Neural cell (in vitro differentiated cells): ENCODE measurements around the gene DAPK2.

ENCODE experiments used
- CTCF ChIP-seq: fragments of 450-650 bp; IDR thresholded peaks from 2 replicates; pipeline ENCODE4 v1.5.1; 2014; ENCODE audit warnings: antibody characterized with exemption, mild to moderate bottlenecking, moderate library complexity; ENCODE audit not compliant: poor library complexity, severe bottlenecking
- EP300 ChIP-seq: fragments of 450-650 bp; conservative IDR thresholded peaks from 2 replicates; pipeline ENCODE4 v1.6.1; 2014; ENCODE audit warnings: antibody characterized with exemption, mild to moderate bottlenecking, moderate library complexity; ENCODE audit not compliant: poor library complexity, severe bottlenecking
- EZH2 ChIP-seq: fragments of 200-600, 300-800 bp; shearing (Covaris generic), sonication (generic); IDR thresholded peaks from 2 replicates; pipeline ENCODE4 v1.6.1; 2014; ENCODE audit warnings: antibody characterized with exemption, low read length, borderline replicate concordance, mild to moderate bottlenecking; ENCODE audit not compliant: insufficient read depth, poor library complexity, severe bottlenecking
- RAD21 ChIP-seq: fragments of 450-650 bp; conservative IDR thresholded peaks from 2 replicates; pipeline ENCODE4 v1.6.1; 2014; ENCODE audit warnings: antibody characterized with exemption, mild to moderate bottlenecking, moderate library complexity
- TAF1 ChIP-seq: IDR thresholded peaks from 2 replicates; pipeline ENCODE4 v1.6.1; 2012; ENCODE audit warnings: low read depth

GRCh38 chr15:64044300-64045100 is 1.8 kb downstream of the DAPK2 start:
- no peak for TF ChIP-seq TAF1
- TF ChIP-seq EZH2: no peak
- no peak for TF ChIP-seq CTCF
- TF ChIP-seq RAD21: no peak
- no peak for TF ChIP-seq EP300
